ENCODE data around the gene BDH1.
A peak's percentile ranks its signal among the peaks of the same experiment; 100 is the strongest.
"Not testable (repeated sequence)": the region's sequence is repeated elsewhere in the genome, so short reads cannot be mapped to it uniquely, and the experiment has no call there.

Gene BDH1

GRCh38 chr3:197566155-197566554 is 10.4 kb upstream of the BDH1 start:
- H3K4me3 Mint-ChIP-seq, H3K4me1 Mint-ChIP-seq, H3K27ac Mint-ChIP-seq, H3K9me3 Mint-ChIP-seq, H3K27me3 Mint-ChIP-seq, H3K36me3 Mint-ChIP-seq: not testable (repeated sequence)

GRCh38 chr3:197564097-197564843 is 8.5 kb upstream of the BDH1 start:
- H3K27me3 Mint-ChIP-seq, result peaks cover 2% of the 10 kb centered on the region

GRCh38 chr3:197562398-197563251 is 6.9 kb upstream of the BDH1 start:
- Mint-ChIP-seq H3K9me3 (no peaks in the 10 kb centered on the region), H3K27me3 (peaks cover 2% of the 10 kb centered on the region), H3K4me1 (peaks cover 6% of the 10 kb centered on the region), H3K27ac (no peak overlapping the region), H3K36me3 (peaks cover 1% of the 10 kb centered on the region), H3K4me3 (no peak overlapping the region)

More at GRCh38 chr3:197564097-197564843, 8.5 kb upstream of the BDH1 start:
- peaks cover 6% of the 10 kb centered on the region for H3K4me1 Mint-ChIP-seq
- no peak overlapping the region for H3K4me3 Mint-ChIP-seq
- H3K36me3 Mint-ChIP-seq, result peaks cover 1% of the 10 kb centered on the region
- no peak overlapping the region for H3K27ac Mint-ChIP-seq
- no peaks in the 10 kb centered on the region for H3K9me3 Mint-ChIP-seq

GRCh38 chr3:197561926-197562325 is 6.2 kb upstream of the BDH1 start:
- Mint-ChIP-seq H3K27me3 (peaks cover 2% of the 10 kb centered on the region), H3K4me3 (no peak overlapping the region), H3K9me3 (no peaks in the 10 kb centered on the region), H3K36me3 (peaks cover 1% of the 10 kb centered on the region), H3K4me1 (peaks cover 6% of the 10 kb centered on the region), H3K27ac (no peak overlapping the region)

GRCh38 chr3:197559651-197560050 is 3.9 kb upstream of the BDH1 start:
- peaks cover 1% of the 10 kb centered on the region for H3K36me3 Mint-ChIP-seq
- peaks cover 6% of the 10 kb centered on the region for H3K4me1 Mint-ChIP-seq
- H3K27ac Mint-ChIP-seq, result no peak overlapping the region
- peaks cover 2% of the 10 kb centered on the region for H3K27me3 Mint-ChIP-seq
- no peak overlapping the region for H3K4me3 Mint-ChIP-seq
- no peaks in the 10 kb centered on the region for H3K9me3 Mint-ChIP-seq

- H3K4me3 Mint-ChIP-seq, result peak overlapping the region; percentile 92
- no peaks in the 10 kb centered on the region for H3K9me3 Mint-ChIP-seq
- no peaks in the 10 kb centered on the region for H3K36me3 Mint-ChIP-seq
- peaks cover 29% of the 10 kb centered on the region for H3K4me1 Mint-ChIP-seq
- H3K27me3 Mint-ChIP-seq, result no peaks in the 10 kb centered on the region
- H3K27ac Mint-ChIP-seq, result peak overlapping the region; percentile 95
Measured at GRCh38 chr3:197554562-197555280, 1.0 kb downstream of the BDH1 start.

GRCh38 chr3:197554196-197554561 is 1.6 kb downstream of the BDH1 start:
- H3K9me3 Mint-ChIP-seq, result no peaks in the 10 kb centered on the region

GRCh38 chr3:197552198-197552597 is 3.6 kb downstream of the BDH1 start:
- H3K27ac Mint-ChIP-seq, result no peak overlapping the region
- no peak overlapping the region for H3K4me3 Mint-ChIP-seq

More at GRCh38 chr3:197554196-197554561, 1.6 kb downstream of the BDH1 start:
- H3K27me3 Mint-ChIP-seq, result no peaks in the 10 kb centered on the region
- peak overlapping the region; percentile 92 for H3K4me3 Mint-ChIP-seq
- no peak overlapping the region for H3K27ac Mint-ChIP-seq
- peaks cover 30% of the 10 kb centered on the region for H3K4me1 Mint-ChIP-seq
- no peaks in the 10 kb centered on the region for H3K36me3 Mint-ChIP-seq

GRCh38 chr3:197550489-197550888 is 5.3 kb downstream of the BDH1 start:
- Mint-ChIP-seq H3K4me1 (peaks cover 39% of the 10 kb centered on the region), H3K27ac (no peak overlapping the region), H3K4me3 (no peak overlapping the region), H3K27me3 (no peaks in the 10 kb centered on the region), H3K36me3 (no peaks in the 10 kb centered on the region), H3K9me3 (no peaks in the 10 kb centered on the region)

More at GRCh38 chr3:197552198-197552597, 3.6 kb downstream of the BDH1 start:
- no peaks in the 10 kb centered on the region for H3K9me3 Mint-ChIP-seq
- H3K4me1 Mint-ChIP-seq, result peaks cover 39% of the 10 kb centered on the region
- H3K36me3 Mint-ChIP-seq, result no peaks in the 10 kb centered on the region
- H3K27me3 Mint-ChIP-seq, result no peaks in the 10 kb centered on the region

- H3K9me3 Mint-ChIP-seq, result no peaks in the 10 kb centered on the region
- H3K36me3 Mint-ChIP-seq, result peaks cover 2% of the 10 kb centered on the region
- no peak overlapping the region for H3K4me3 Mint-ChIP-seq
- H3K4me1 Mint-ChIP-seq, result peaks cover 38% of the 10 kb centered on the region
- H3K27me3 Mint-ChIP-seq, result no peaks in the 10 kb centered on the region
- no peak overlapping the region for H3K27ac Mint-ChIP-seq
Measured at GRCh38 chr3:197549261-197549885, 6.4 kb downstream of the BDH1 start.

- Mint-ChIP-seq H3K4me1 (peaks cover 25% of the 10 kb centered on the region), H3K4me3 (no peak overlapping the region), H3K36me3 (peaks cover 2% of the 10 kb centered on the region), H3K9me3 (no peaks in the 10 kb centered on the region), H3K27me3 (no peaks in the 10 kb centered on the region), H3K27ac (no peak overlapping the region)
Measured at GRCh38 chr3:197547306-197548011, 8.3 kb downstream of the BDH1 start.

GRCh38 chr3:197546307-197547085 is 9.3 kb downstream of the BDH1 start:
- Mint-ChIP-seq H3K36me3 (peaks cover 2% of the 10 kb centered on the region), H3K27ac (no peak overlapping the region), H3K4me3 (no peak overlapping the region), H3K9me3 (no peaks in the 10 kb centered on the region), H3K27me3 (no peaks in the 10 kb centered on the region), H3K4me1 (peaks cover 15% of the 10 kb centered on the region)

GRCh38 chr3:197545571-197545970 is 10.2 kb downstream of the BDH1 start:
- Mint-ChIP-seq H3K27ac (no peak overlapping the region), H3K27me3 (no peaks in the 10 kb centered on the region), H3K4me3 (no peak overlapping the region), H3K36me3 (peaks cover 2% of the 10 kb centered on the region), H3K9me3 (no peaks in the 10 kb centered on the region), H3K4me1 (peaks cover 10% of the 10 kb centered on the region)

- Mint-ChIP-seq H3K36me3 (peaks cover 2% of the 10 kb centered on the region), H3K9me3 (no peaks in the 10 kb centered on the region), H3K27ac (no peak overlapping the region), H3K27me3 (no peaks in the 10 kb centered on the region), H3K4me1 (peaks cover 10% of the 10 kb centered on the region), H3K4me3 (no peak overlapping the region)
Measured at GRCh38 chr3:197545101-197545500, 10.7 kb downstream of the BDH1 start.

Measured in activated naive CD4-positive, alpha-beta T cell treated with anti-CD3 and anti-CD28 coated beads, Interleukin-2, amount 50 U/mL, for 24 hours (primary cell).